HepG2 (cell line): ENCODE measurements around the gene TFDP2. TPM values are rescaled to one million over a fixed set of nuclear protein-coding genes. Genes with fewer than 3 reads are reported as not detected.

ENCODE experiments used
- GLI4 ChIP-seq: sonication (generic); formaldehyde crosslinking; IDR thresholded peaks from 2 replicates; pipeline ENCODE4 v1.5.1; 2020; ENCODE audit warnings: missing genetic modification reagents, mild to moderate bottlenecking, moderate library complexity, borderline replicate concordance
- IRF2 ChIP-seq: IDR thresholded peaks from 2 replicates; pipeline ENCODE4 v1.6.1; 2018; ENCODE audit warnings: missing genetic modification reagents, missing compliant biosample characterization
- KDM5B ChIP-seq: sonication (generic); formaldehyde crosslinking; IDR thresholded peaks from 2 replicates; pipeline ENCODE4 v1.4.0; 2020; ENCODE audit warnings: missing genetic modification reagents, mild to moderate bottlenecking, borderline replicate concordance
- KMT2B ChIP-seq: IDR thresholded peaks from 2 replicates; pipeline ENCODE4 v1.6.1; 2016; ENCODE audit warnings: missing genetic modification reagents, missing compliant biosample characterization
- MTF1 ChIP-seq: sonication (generic); formaldehyde crosslinking; IDR thresholded peaks from 2 replicates; pipeline ENCODE4 v1.5.0; 2020; ENCODE audit warnings: missing genetic modification reagents
- MXD4 ChIP-seq: IDR thresholded peaks from 2 replicates; pipeline ENCODE4 v1.6.1; 2016; ENCODE audit warnings: mild to moderate bottlenecking, missing biosample characterization, missing genetic modification reagents
- NFKBIZ ChIP-seq: IDR thresholded peaks from 2 replicates; pipeline ENCODE4 v1.6.1; 2018; ENCODE audit warnings: missing genetic modification reagents, missing compliant biosample characterization
- NR1H2 ChIP-seq: sonication (generic); formaldehyde crosslinking; IDR thresholded peaks from 2 replicates; pipeline ENCODE4 v1.8.1; 2022; ENCODE audit warnings: low read depth, missing genetic modification reagents, borderline replicate concordance
- NR3C1 ChIP-seq: sonication (generic); formaldehyde crosslinking; IDR thresholded peaks from 2 replicates; pipeline ENCODE4 v1.4.0; 2020; ENCODE audit warnings: missing genetic modification reagents
- ZNF382 ChIP-seq: sonication (generic); formaldehyde crosslinking; IDR thresholded peaks from 2 replicates; pipeline ENCODE4 v1.5.0; 2020; ENCODE audit warnings: missing genetic modification reagents, mild to moderate bottlenecking, borderline replicate concordance
- ZNF557 ChIP-seq: sonication (generic); formaldehyde crosslinking; IDR thresholded peaks from 2 replicates; pipeline ENCODE4 v1.4.0; 2020; ENCODE audit warnings: missing genetic modification reagents
- ZNF850 ChIP-seq: sonication (generic); formaldehyde crosslinking; conservative IDR thresholded peaks from 2 replicates; pipeline ENCODE4 v1.9.0; 2021; ENCODE audit warnings: mild to moderate bottlenecking, missing genetic modification reagents
- ZSCAN22 ChIP-seq: sonication (generic); formaldehyde crosslinking; IDR thresholded peaks from 2 replicates; pipeline ENCODE4 v1.4.0; 2020; ENCODE audit warnings: mild to moderate bottlenecking, missing genetic modification reagents
- polyA plus RNA-seq, 8 experiments: library from polyadenylated mRNA; depleted of rRNA in 3 of 8; stranded (reverse) in 7 of 8; unstranded in 1 of 8; fragments of >200 nt; fragmentation: Illumina TruSeq in 4 of 8; extraction: Trizol in 4 of 8; gene quantifications; 2 replicates each; pipeline versions ENCODE4 v1.2.1 to v1.2.3, GENCODE V29; 2011 to 2016; ENCODE audit warnings: low read depth in 4 of 8, missing spikeins in 1 of 8, mixed read lengths in 1 of 8; ENCODE audit not compliant: insufficient read depth in 1 of 8
- total RNA-seq, 5 experiments: library from RNA; depleted of rRNA; stranded (reverse); fragments of >200 nt; fragmentation: Illumina TruSeq; extraction: Trizol; gene quantifications; 2 replicates each; pipeline ENCODE4 v1.2.3, GENCODE V29; 2016; ENCODE audit warnings: low read depth in 1 of 5
- TF ChIP-seq, protein P1 (sequence below): sonication (generic); formaldehyde crosslinking; IDR thresholded peaks from 2 replicates; pipeline ENCODE4 v1.5.0; 2020; ENCODE audit warnings: mild to moderate bottlenecking, missing genetic modification reagents, borderline replicate concordance
- TF ChIP-seq, protein P2 (sequence below): sonication (generic); formaldehyde crosslinking; IDR thresholded peaks from 2 replicates; pipeline ENCODE4; 2020; ENCODE audit warnings: missing genetic modification reagents, mild to moderate bottlenecking, borderline replicate concordance
- TF ChIP-seq, protein P3 (sequence below): sonication (generic); formaldehyde crosslinking; IDR thresholded peaks from 2 replicates; pipeline ENCODE4 v1.4.0; 2020; ENCODE audit warnings: missing genetic modification reagents, borderline replicate concordance
- TF ChIP-seq, protein P4 (sequence below): sonication (generic); formaldehyde crosslinking; IDR thresholded peaks from 2 replicates; pipeline ENCODE4 v1.5.1; 2020; ENCODE audit warnings: mild to moderate bottlenecking, missing genetic modification reagents

The TFDP2 gene
- total and polyA plus RNA-seq, 2 of the 13 experiments (the other 11 are each of a cell fraction or from before 2014, with no cell fraction given) = 17.9 to 37.4 TPM

DNA sequence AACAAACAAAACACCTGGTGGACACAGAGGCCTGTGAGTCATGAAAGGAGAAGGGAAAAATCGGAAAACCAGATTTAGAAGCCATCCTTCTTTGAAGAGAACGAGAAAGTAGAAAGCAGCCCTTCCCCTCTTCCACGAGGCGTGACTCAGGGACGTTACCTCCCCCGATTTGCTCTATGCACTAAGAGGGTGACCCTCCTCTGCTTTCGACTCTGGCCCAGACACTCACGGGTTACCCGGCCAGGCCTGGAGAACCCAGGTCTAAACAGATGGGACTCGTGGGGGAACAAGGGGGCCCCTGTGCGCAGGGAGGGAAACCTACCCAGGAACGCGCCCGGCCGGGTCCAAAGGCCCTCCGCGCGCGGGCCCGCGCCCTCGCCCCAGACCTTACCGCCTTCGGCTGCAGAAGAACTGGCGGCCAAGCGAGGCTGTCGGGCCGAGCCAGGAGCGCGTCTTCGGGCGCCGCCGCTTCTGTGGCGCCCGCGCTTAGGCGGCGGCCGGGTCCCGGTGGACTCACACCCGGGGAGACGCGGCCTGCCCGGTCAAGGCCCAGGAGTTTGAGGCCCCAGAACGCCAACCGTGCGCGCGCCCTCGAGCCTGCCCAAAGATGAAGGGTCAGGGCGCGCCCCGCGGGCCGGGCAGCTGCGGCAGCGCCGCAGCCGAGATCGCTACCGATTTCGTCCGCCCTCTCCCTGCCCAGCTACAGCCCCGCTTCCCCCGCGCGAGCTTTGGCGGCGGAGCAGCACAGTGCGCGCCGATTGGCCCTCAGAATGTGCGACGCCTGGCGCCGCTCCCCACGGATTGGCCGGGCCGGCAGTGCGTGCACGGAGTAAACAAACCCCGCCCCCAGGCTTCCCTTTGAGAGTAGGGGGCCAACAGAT lies at the start of gene TFDP2 (continued):
- TF ChIP-seq, protein P1, sequence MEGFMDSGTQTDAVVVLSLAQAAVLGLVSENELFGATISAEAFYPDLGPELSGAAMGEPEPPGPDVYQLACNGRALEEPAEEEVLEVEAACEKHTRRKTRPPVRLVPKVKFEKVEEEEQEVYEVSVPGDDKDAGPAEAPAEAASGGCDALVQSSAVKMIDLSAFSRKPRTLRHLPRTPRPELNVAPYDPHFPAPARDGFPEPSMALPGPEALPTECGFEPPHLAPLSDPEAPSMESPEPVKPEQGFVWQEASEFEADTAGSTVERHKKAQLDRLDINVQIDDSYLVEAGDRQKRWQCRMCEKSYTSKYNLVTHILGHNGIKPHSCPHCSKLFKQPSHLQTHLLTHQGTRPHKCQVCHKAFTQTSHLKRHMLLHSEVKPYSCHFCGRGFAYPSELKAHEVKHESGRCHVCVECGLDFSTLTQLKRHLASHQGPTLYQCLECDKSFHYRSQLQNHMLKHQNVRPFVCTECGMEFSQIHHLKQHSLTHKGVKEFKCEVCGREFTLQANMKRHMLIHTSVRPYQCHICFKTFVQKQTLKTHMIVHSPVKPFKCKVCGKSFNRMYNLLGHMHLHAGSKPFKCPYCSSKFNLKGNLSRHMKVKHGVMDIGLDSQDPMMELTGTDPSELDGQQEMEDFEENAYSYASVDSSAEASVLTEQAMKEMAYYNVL = no peak
- TF ChIP-seq, protein P2, sequence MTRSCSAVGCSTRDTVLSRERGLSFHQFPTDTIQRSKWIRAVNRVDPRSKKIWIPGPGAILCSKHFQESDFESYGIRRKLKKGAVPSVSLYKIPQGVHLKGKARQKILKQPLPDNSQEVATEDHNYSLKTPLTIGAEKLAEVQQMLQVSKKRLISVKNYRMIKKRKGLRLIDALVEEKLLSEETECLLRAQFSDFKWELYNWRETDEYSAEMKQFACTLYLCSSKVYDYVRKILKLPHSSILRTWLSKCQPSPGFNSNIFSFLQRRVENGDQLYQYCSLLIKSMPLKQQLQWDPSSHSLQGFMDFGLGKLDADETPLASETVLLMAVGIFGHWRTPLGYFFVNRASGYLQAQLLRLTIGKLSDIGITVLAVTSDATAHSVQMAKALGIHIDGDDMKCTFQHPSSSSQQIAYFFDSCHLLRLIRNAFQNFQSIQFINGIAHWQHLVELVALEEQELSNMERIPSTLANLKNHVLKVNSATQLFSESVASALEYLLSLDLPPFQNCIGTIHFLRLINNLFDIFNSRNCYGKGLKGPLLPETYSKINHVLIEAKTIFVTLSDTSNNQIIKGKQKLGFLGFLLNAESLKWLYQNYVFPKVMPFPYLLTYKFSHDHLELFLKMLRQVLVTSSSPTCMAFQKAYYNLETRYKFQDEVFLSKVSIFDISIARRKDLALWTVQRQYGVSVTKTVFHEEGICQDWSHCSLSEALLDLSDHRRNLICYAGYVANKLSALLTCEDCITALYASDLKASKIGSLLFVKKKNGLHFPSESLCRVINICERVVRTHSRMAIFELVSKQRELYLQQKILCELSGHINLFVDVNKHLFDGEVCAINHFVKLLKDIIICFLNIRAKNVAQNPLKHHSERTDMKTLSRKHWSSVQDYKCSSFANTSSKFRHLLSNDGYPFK = 0 out of 2 replicates have a peak, but pooled peaks have one; percentile 25
- no peak for TF ChIP-seq IRF2
- no peak for TF ChIP-seq NR3C1 (CRISPR knock-in tag)
- TF ChIP-seq NR1H2 (CRISPR knock-in tag) = 0 out of 2 replicates have a peak, but pooled peaks have one; percentile 70
- TF ChIP-seq ZNF382 (CRISPR knock-in tag) = no peak
- peak; percentile 81; the same call in 1 of the 2 replicates for TF ChIP-seq KDM5B
- peak; percentile 75; the same call in 1 of the 2 replicates for TF ChIP-seq GLI4 (CRISPR knock-in tag)
- TF ChIP-seq ZSCAN22 (CRISPR knock-in tag) = 0 out of 2 replicates have a peak, but pooled peaks have one; percentile 74
- TF ChIP-seq, protein P3, sequence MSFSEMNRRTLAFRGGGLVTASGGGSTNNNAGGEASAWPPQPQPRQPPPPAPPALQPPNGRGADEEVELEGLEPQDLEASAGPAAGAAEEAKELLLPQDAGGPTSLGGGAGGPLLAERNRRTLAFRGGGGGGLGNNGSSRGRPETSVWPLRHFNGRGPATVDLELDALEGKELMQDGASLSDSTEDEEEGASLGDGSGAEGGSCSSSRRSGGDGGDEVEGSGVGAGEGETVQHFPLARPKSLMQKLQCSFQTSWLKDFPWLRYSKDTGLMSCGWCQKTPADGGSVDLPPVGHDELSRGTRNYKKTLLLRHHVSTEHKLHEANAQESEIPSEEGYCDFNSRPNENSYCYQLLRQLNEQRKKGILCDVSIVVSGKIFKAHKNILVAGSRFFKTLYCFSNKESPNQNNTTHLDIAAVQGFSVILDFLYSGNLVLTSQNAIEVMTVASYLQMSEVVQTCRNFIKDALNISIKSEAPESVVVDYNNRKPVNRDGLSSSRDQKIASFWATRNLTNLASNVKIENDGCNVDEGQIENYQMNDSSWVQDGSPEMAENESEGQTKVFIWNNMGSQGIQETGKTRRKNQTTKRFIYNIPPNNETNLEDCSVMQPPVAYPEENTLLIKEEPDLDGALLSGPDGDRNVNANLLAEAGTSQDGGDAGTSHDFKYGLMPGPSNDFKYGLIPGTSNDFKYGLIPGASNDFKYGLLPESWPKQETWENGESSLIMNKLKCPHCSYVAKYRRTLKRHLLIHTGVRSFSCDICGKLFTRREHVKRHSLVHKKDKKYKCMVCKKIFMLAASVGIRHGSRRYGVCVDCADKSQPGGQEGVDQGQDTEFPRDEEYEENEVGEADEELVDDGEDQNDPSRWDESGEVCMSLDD (CRISPR knock-in tag) = peak; percentile 28; the same call in 1 of the 2 replicates
- no peak for TF ChIP-seq NFKBIZ (CRISPR knock-in tag)
- TF ChIP-seq, protein P4, sequence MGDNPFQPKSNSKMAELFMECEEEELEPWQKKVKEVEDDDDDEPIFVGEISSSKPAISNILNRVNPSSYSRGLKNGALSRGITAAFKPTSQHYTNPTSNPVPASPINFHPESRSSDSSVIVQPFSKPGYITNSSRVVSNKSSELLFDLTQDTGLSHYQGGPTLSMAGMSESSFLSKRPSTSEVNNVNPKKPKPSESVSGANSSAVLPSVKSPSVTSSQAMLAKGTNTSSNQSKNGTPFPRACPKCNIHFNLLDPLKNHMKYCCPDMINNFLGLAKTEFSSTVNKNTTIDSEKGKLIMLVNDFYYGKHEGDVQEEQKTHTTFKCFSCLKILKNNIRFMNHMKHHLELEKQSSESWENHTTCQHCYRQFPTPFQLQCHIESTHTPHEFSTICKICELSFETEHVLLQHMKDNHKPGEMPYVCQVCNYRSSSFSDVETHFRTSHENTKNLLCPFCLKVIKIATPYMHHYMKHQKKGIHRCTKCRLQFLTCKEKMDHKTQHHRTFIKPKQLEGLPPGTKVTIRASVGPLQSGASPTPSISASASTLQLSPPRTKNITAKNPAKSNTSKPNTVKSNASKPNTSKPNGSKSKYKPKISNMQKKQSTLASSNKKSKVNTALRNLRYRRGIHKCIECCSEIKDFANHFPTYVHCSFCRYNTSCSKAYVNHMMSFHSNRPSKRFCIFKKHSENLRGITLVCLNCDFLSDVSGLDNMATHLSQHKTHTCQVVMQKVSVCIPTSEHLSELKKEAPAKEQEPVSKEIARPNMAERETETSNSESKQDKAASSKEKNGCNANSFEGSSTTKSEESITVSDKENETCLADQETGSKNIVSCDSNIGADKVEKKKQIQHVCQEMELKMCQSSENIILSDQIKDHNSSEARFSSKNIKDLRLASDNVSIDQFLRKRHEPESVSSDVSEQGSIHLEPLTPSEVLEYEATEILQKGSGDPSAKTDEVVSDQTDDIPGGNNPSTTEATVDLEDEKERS = no peak
- peak; percentile 67; the same call in 1 of the 2 replicates for TF ChIP-seq MXD4 (CRISPR knock-in tag)
- TF ChIP-seq ZNF850 (CRISPR knock-in tag) = peak; percentile 81; the same call in 1 of the 2 replicates
- TF ChIP-seq KMT2B (CRISPR knock-in tag) = peak; percentile 84
- TF ChIP-seq MTF1 (CRISPR knock-in tag) = 0 out of 2 replicates have a peak, but pooled peaks have one; percentile 46
- TF ChIP-seq ZNF557 (CRISPR knock-in tag) = no peak
